ENCODE data around the gene PGD.
"Not testable (repeated sequence)": the region's sequence is repeated elsewhere in the genome, so short reads cannot be mapped to it uniquely, and the experiment has no call there.

The PGD gene

GRCh38 chr1:10419351-10419750 is 20.5 kb downstream of the PGD start:
- Histone ChIP-seq H3K9me3 (ENCODE audit: control insufficient read depth in 5 of 5, low read length in 5 of 5) (no peaks in the 10 kb centered on the region), H3K27me3 (ENCODE audit: control insufficient read depth in 5 of 5, insufficient read depth in 4 of 5, low read length in 5 of 5) (no peaks in the 10 kb centered on the region), H3K36me3 (ENCODE audit: control insufficient read depth in 5 of 5, insufficient read depth in 5 of 5, low read length in 5 of 5) (peaks cover 7 to 64% (median 52%) of the 10 kb centered on the region in 5 donors), H3K27ac (ENCODE audit: low read depth, low read length) (peak overlapping the region; percentile 76), H3K4me1 (ENCODE audit: control insufficient read depth in 5 of 5, insufficient read depth in 5 of 5, low read length in 5 of 5) (peaks cover 2 to 32% (median 19%) of the 10 kb centered on the region in 5 donors), H3K4me3 (ENCODE audit: low read depth in 1 of 5, low read length in 5 of 5) (no peak overlapping the region), H3K9ac (ENCODE audit: low read length in 5 of 5) (peak overlapping the region in 1 of 5 donors; percentile 25)

- H3K36me3 ChIP-seq (ENCODE audit: control insufficient read depth in 5 of 5, insufficient read depth in 5 of 5, low read length in 5 of 5), result peaks cover 0 to 48% (median 36%) of the 10 kb centered on the region in 5 donors
- no peaks in the 10 kb centered on the region for H3K27me3 ChIP-seq (ENCODE audit: control insufficient read depth in 5 of 5, insufficient read depth in 4 of 5, low read length in 5 of 5)
- H3K4me1 ChIP-seq (ENCODE audit: control insufficient read depth in 5 of 5, insufficient read depth in 5 of 5, low read length in 5 of 5), result peaks cover 0 to 25% (median 15%) of the 10 kb centered on the region in 5 donors
- H3K27ac ChIP-seq (ENCODE audit: low read depth, low read length), result no peak overlapping the region
- H3K4me3 ChIP-seq (ENCODE audit: low read depth in 1 of 5, low read length in 5 of 5), result no peak overlapping the region
- H3K9ac ChIP-seq (ENCODE audit: low read length in 5 of 5), result no peak overlapping the region
- H3K9me3 ChIP-seq (ENCODE audit: control insufficient read depth in 5 of 5, low read length in 5 of 5), result no peaks in the 10 kb centered on the region
Measured at GRCh38 chr1:10421637-10422036, 22.8 kb downstream of the PGD start.

- peak overlapping the region in 1 of 5 donors; percentile 20 for H3K9ac ChIP-seq (ENCODE audit: low read length in 5 of 5)
- no peaks in the 10 kb centered on the region for H3K9me3 ChIP-seq (ENCODE audit: control insufficient read depth in 5 of 5, low read length in 5 of 5)
- H3K36me3 ChIP-seq (ENCODE audit: control insufficient read depth in 5 of 5, insufficient read depth in 5 of 5, low read length in 5 of 5), result peaks cover 0 to 24% (median 15%) of the 10 kb centered on the region in 5 donors
- H3K4me3 ChIP-seq (ENCODE audit: low read depth in 1 of 5, low read length in 5 of 5), result no peak overlapping the region
- H3K27me3 ChIP-seq (ENCODE audit: control insufficient read depth in 5 of 5, insufficient read depth in 4 of 5, low read length in 5 of 5), result no peaks in the 10 kb centered on the region
- H3K27ac ChIP-seq (ENCODE audit: low read depth, low read length), result no peak overlapping the region
- H3K4me1 ChIP-seq (ENCODE audit: control insufficient read depth in 5 of 5, insufficient read depth in 5 of 5, low read length in 5 of 5), result peaks cover 0 to 30% (median 20%) of the 10 kb centered on the region in 5 donors
Measured at GRCh38 chr1:10424034-10424433, 25.2 kb downstream of the PGD start.

- Histone ChIP-seq H3K9ac (ENCODE audit: low read length in 5 of 5) (peak overlapping the region in 1 of 5 donors; percentile 20), H3K27ac (ENCODE audit: low read depth, low read length) (no peak overlapping the region), H3K27me3 (ENCODE audit: control insufficient read depth in 5 of 5, insufficient read depth in 4 of 5, low read length in 5 of 5) (no peaks in the 10 kb centered on the region), H3K36me3 (ENCODE audit: control insufficient read depth in 5 of 5, insufficient read depth in 5 of 5, low read length in 5 of 5) (peaks cover 0 to 17% (median 9%) of the 10 kb centered on the region in 5 donors), H3K4me1 (ENCODE audit: control insufficient read depth in 5 of 5, insufficient read depth in 5 of 5, low read length in 5 of 5) (peaks cover 1 to 27% (median 20%) of the 10 kb centered on the region in 5 donors), H3K9me3 (ENCODE audit: control insufficient read depth in 5 of 5, low read length in 5 of 5) (no peaks in the 10 kb centered on the region), H3K4me3 (ENCODE audit: low read depth in 1 of 5, low read length in 5 of 5) (no peak overlapping the region)
Measured at GRCh38 chr1:10424651-10425050, 25.8 kb downstream of the PGD start.

- H3K36me3 ChIP-seq (ENCODE audit: control insufficient read depth in 5 of 5, insufficient read depth in 5 of 5, low read length in 5 of 5); H3K27ac ChIP-seq (ENCODE audit: low read depth, low read length); H3K27me3 ChIP-seq (ENCODE audit: control insufficient read depth in 5 of 5, insufficient read depth in 4 of 5, low read length in 5 of 5); H3K9ac ChIP-seq (ENCODE audit: low read length in 5 of 5); H3K4me3 ChIP-seq (ENCODE audit: low read depth in 1 of 5, low read length in 5 of 5); H3K9me3 ChIP-seq (ENCODE audit: control insufficient read depth in 5 of 5, low read length in 5 of 5): not testable (repeated sequence)
- peaks cover 6 to 27% (median 22%) of the 10 kb centered on the region in 5 donors for H3K4me1 ChIP-seq (ENCODE audit: control insufficient read depth in 5 of 5, insufficient read depth in 5 of 5, low read length in 5 of 5)
Measured at GRCh38 chr1:10425826-10426534, 27.1 kb downstream of the PGD start.

- H3K9me3 ChIP-seq (ENCODE audit: control insufficient read depth in 5 of 5, low read length in 5 of 5); H3K36me3 ChIP-seq (ENCODE audit: control insufficient read depth in 5 of 5, insufficient read depth in 5 of 5, low read length in 5 of 5); H3K27me3 ChIP-seq (ENCODE audit: control insufficient read depth in 5 of 5, insufficient read depth in 4 of 5, low read length in 5 of 5); H3K9ac ChIP-seq (ENCODE audit: low read length in 5 of 5); H3K4me3 ChIP-seq (ENCODE audit: low read depth in 1 of 5, low read length in 5 of 5); H3K27ac ChIP-seq (ENCODE audit: low read depth, low read length): not testable (repeated sequence)
- H3K4me1 ChIP-seq (ENCODE audit: control insufficient read depth in 5 of 5, insufficient read depth in 5 of 5, low read length in 5 of 5), result peaks cover 8 to 32% (median 27%) of the 10 kb centered on the region in 5 donors
Measured at GRCh38 chr1:10426535-10426848, 27.6 kb downstream of the PGD start.

GRCh38 chr1:10428984-10429383 is 30.1 kb downstream of the PGD start:
- Histone ChIP-seq H3K36me3 (ENCODE audit: control insufficient read depth in 5 of 5, insufficient read depth in 5 of 5, low read length in 5 of 5) (no peaks in the 10 kb centered on the region), H3K27ac (ENCODE audit: low read depth, low read length) (no peak overlapping the region), H3K9ac (ENCODE audit: low read length in 5 of 5) (no peak overlapping the region), H3K27me3 (ENCODE audit: control insufficient read depth in 5 of 5, insufficient read depth in 4 of 5, low read length in 5 of 5) (no peaks in the 10 kb centered on the region), H3K9me3 (ENCODE audit: control insufficient read depth in 5 of 5, low read length in 5 of 5) (no peaks in the 10 kb centered on the region), H3K4me1 (ENCODE audit: control insufficient read depth in 5 of 5, insufficient read depth in 5 of 5, low read length in 5 of 5) (peaks cover 8 to 29% (median 27%) of the 10 kb centered on the region in 5 donors), H3K4me3 (ENCODE audit: low read depth in 1 of 5, low read length in 5 of 5) (no peak overlapping the region)

- peaks cover 6 to 26% (median 21%) of the 10 kb centered on the region in 5 donors for H3K4me1 ChIP-seq (ENCODE audit: control insufficient read depth in 5 of 5, insufficient read depth in 5 of 5, low read length in 5 of 5)
- H3K4me3 ChIP-seq (ENCODE audit: low read depth in 1 of 5, low read length in 5 of 5), result peak overlapping the region; percentile 79 to 95 (median 90)
- H3K36me3 ChIP-seq (ENCODE audit: control insufficient read depth in 5 of 5, insufficient read depth in 5 of 5, low read length in 5 of 5), result no peaks in the 10 kb centered on the region
- peak overlapping the region; percentile 37 for H3K27ac ChIP-seq (ENCODE audit: low read depth, low read length)
- H3K9ac ChIP-seq (ENCODE audit: low read length in 5 of 5), result peak overlapping the region in 3 of 5 donors; percentile 30 to 72 (median 54)
- H3K27me3 ChIP-seq (ENCODE audit: control insufficient read depth in 5 of 5, insufficient read depth in 4 of 5, low read length in 5 of 5), result no peaks in the 10 kb centered on the region
- H3K9me3 ChIP-seq (ENCODE audit: control insufficient read depth in 5 of 5, low read length in 5 of 5), result no peaks in the 10 kb centered on the region
Measured at GRCh38 chr1:10429868-10430215, 31.0 kb downstream of the PGD start.

GRCh38 chr1:10430216-10431069 is 31.6 kb downstream of the PGD start, which contains the start of gene CENPS:
Gene CENPS, plus strand, starts transcription at chr1:10430433. Its CDS starts 85 bp downstream, at chr1:10430518.
- H3K4me1 ChIP-seq (ENCODE audit: control insufficient read depth in 5 of 5, insufficient read depth in 5 of 5, low read length in 5 of 5), result peaks cover 6 to 26% (median 21%) of the 10 kb centered on the region in 5 donors
- H3K9ac ChIP-seq (ENCODE audit: low read length in 5 of 5), result peak within 1 kb of the TSS; percentile 44 to 92 (median 83)
- H3K4me3 ChIP-seq (ENCODE audit: low read depth in 1 of 5, low read length in 5 of 5), result peak within 1 kb of the TSS; percentile 79 to 95 (median 90)
- no peaks in the 10 kb centered on the region for H3K36me3 ChIP-seq (ENCODE audit: control insufficient read depth in 5 of 5, insufficient read depth in 5 of 5, low read length in 5 of 5)
- no peaks in the 10 kb centered on the region for H3K27me3 ChIP-seq (ENCODE audit: control insufficient read depth in 5 of 5, insufficient read depth in 4 of 5, low read length in 5 of 5)
- peak within 1 kb of the TSS; percentile 37 for H3K27ac ChIP-seq (ENCODE audit: low read depth, low read length)
- no peaks in the 10 kb centered on the region for H3K9me3 ChIP-seq (ENCODE audit: control insufficient read depth in 5 of 5, low read length in 5 of 5)
